ENCODE data around the gene NAP1L5.

Gene NAP1L5

GRCh38 chr4:88697588-88698329, at the start of gene NAP1L5:
Gene NAP1L5, minus strand, starts transcription at chr4:88697829. Its CDS starts 75 bp downstream, at chr4:88697754.
- no peak for DNase-seq

DNA sequence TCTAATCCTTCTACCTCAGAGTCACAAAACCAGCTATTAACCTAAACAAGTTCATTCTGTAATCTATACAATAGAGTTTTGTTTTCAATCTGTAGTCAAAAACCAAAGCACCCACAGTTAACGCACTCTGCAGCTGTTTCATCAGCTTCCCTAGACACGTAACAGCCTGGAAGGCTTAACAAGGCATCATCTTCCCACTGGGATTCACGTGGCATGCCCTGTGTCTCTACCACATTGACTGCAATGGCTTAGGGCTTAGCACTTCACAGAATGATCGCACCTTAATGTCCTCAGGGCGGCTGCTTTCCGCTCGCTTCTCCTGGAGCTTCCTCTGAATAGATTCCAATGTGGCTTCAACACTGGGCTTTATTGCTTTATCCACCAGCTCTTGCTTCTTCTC, 49.7 kb upstream of the NAP1L5 start:
- DNase-seq, result no peak

GRCh38 chr4:88746206-88746605, 48.6 kb upstream of the NAP1L5 start:
- no peak for DNase-seq

DNA sequence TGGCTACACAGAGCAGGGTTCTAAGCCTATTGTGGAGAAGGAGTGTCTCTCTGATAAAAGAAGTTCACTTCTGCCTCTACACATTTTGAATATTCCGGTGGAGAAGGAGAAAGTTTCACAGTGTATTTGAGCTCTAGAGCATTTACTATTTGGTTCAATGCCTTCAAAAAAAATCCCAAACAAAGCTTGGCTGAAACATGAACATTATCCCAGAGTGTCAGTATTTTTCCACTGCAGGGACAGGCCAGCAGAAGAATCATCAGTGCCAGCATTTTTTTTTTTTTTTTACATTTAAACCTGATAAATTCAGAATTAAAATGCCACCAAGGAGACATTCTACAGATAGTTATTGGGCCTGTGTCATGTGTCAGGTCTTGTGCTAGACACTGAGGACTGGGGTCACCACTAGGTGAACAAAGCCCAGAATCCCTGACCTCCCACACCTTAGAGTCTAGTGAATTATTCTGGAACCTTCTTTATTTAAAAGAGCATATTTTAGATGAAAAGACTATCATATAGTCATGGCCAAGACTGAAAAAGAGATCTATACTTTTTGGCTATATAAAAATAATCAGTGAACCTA, 48.0 kb upstream of the NAP1L5 start:
- no peak for DNase-seq

- no peak for DNase-seq
These were observed 47.5 kb upstream of the NAP1L5 start for GRCh38 chr4:88745175-88745574.

GRCh38 chr4:88744609-88745008, 47.0 kb upstream of the NAP1L5 start:
- DNase-seq, result no peak

DNA sequence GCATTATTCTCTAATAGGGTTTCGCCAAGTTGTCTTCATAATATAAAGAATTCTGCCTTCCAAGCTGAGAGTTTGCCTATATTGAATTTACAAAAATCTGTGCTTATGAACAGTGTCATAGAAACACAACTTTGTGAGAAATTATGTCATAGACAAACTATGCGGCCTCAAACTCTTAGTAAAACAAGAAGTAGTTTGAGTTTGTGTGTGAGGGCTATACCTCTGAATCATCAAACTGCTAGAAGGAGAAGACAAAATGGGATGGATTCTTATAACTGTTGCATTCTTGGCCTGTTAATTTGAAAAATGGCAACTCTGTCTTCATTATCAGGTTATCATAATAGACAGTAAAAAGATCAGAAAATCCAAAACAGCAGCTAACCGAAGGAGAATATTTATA, 46.1 kb upstream of the NAP1L5 start:
- DNase-seq, result no peak

DNA sequence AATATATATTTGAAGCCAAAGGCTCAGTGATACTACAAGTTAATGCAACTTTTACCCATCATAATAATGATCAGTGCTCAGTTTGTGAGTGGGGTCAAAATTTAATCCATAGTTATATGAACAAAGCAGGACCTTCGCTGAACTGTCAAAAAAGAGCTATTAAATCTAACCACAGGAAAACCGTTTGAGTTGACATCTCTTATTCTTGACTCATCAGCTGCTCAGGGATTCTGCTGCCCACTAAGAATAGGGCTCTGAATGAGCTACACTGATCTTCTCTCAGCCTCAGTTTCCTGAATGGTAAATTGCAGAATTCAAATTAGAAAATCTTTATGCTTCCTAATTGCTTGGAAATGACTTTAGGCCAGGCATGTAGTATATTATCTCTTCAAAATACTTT, 44.9 kb upstream of the NAP1L5 start:
- no peak for DNase-seq

DNA sequence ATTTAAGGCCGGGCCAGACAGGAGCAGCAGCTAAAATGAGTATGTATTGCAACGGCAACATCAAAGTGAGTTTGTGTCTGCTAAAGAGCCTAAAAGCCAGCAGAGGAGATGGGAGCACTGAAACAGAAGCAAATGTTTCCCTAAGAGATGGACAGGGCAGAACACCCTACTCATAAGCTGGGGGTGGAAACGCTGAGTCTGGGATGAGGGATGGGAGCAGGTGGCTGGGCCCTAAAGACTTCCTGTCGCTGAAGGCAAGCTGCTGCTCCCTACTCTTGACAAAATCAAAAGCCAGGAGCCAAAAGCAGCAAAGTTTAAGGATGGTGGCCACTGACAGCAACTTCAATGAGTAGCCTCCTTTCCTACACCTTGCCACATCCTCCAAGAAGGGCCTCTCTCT, 40.6 kb upstream of the NAP1L5 start:
- DNase-seq, result peak; percentile 67

GRCh38 chr4:88737307-88737941, 39.8 kb upstream of the NAP1L5 start:
- peak; percentile 86 for DNase-seq

DNA sequence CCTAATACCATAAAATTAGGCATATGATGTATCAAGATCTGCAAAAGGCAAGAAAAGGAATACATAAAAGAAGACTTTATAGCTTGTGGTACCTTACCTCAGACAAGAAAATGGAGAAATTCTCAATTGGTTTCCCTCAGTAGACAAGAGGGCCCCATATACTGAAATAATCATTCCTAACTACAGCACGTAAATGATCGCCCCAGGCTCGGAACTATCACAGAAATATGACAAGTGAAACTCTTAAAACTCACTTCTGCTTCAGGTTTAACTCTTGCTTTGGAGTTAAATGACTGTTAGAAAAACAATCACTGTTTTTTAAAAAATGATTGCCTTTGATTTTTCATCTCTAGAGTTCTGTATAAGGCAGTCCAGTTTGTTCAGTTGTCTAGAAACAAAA, 38.6 kb upstream of the NAP1L5 start:
- no peak for DNase-seq

DNA sequence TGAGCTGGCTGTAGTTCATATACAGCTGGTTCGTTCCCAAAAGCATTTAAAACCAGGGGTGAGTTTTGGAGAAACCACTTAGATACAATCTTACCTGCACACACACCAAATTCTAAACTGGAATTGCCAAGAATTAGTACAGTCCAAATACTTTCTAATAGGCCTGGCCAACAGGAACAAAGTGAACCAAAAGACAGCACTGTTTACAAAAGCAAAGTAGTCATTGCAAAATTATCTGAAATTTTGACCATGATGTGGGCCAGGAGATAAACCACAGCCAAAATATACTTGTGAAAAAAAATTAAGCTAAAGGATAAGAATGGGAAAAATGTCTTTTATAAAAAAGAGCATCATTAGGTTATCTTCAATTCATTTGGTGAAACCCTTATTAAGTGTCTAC, 37.9 kb upstream of the NAP1L5 start:
- no peak for DNase-seq

DNA sequence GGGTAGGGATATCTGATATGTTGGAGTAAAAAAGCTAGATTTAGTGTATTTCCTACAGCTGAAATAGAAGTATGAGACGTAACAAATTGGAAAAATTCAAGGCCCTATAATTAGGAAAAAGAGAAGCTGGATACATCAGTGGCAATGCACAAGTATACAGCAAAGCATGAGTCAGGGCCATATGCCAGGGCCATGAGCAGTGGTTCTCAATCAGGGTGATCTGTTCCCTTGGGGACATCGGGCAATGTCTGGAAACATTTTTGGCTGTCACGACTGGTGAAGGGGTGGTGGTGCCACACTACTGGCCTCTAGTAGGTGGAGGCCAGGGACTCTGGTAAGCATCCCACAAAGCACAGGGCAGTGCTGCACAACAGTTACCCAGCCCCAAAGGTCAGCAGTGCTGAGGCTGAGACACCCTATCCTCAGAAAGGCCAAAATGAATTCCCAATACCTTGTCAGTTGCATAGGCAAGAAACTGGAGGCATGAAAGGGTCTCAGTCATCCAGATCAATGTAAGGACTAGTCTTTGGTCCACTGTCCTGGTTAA, 36.8 kb upstream of the NAP1L5 start:
- no peak for DNase-seq

GRCh38 chr4:88732714-88733368, 35.2 kb upstream of the NAP1L5 start:
- DNase-seq, result no peak

GRCh38 chr4:88731381-88731780, 33.8 kb upstream of the NAP1L5 start:
- DNase-seq, result no peak

DNA sequence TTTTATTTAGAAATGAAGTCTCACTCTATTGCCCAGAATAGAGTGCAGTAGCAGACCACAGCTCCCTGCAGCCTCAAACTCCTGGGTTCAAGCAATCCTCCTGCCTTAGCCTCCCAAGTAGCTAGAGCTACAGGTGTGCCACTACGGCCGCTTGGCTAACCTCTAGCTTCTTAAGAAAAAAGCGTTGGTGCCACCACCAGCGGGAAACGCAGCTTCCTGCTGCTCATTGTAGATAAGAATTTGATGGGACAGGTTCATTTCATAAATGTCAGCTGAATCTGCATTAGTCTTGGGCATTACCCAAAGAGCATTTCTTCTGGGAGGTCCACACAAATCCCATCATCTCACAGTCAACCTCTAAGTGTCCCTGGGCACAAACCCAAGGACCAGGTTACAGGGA, 33.2 kb upstream of the NAP1L5 start:
- no peak for DNase-seq

GRCh38 chr4:88729146-88729760, 31.6 kb upstream of the NAP1L5 start:
- no peak for DNase-seq

DNA sequence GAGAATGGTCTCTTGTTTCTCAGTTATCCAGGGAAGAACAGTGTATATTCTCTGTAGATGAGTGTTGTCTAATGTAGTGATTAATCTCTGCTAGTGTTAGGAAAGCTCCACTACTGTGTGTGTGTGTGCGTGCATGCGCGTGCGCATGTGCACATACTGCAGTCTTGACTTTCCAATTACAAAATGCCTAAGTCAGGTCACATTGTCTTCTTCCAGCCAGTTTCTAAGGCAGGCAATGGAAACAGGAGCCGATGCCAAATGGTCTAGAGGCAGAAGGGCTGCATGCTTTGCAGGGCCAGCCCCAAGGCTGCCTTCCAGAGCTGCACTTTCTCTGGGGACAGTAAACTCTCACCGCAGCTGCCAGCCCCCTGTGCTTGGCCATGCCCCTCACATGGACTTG, 30.5 kb upstream of the NAP1L5 start:
- no peak for DNase-seq

DNA sequence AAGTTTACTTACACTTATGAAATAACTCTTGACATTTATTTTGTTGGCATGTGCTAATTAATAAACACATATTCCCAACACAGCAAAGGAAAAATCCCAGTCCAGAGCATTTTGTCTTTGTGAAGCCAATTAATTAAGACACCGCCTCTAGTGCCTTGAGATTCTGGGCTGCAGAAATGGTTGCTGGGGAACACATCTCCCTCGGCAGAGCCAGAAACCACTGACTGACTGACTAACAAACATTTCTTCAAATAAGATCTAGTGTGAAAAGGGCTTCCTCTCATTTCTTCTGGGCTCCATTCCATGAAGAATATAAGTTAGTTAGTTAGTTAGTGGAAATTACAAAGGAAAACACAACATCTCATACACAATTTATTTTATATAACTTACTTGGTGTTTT, 28.4 kb upstream of the NAP1L5 start:
- no peak for DNase-seq

GRCh38 chr4:88725143-88725542, 27.5 kb upstream of the NAP1L5 start:
- no peak for DNase-seq

GRCh38 chr4:88724406-88724805, 26.8 kb upstream of the NAP1L5 start:
- no peak for DNase-seq

DNA sequence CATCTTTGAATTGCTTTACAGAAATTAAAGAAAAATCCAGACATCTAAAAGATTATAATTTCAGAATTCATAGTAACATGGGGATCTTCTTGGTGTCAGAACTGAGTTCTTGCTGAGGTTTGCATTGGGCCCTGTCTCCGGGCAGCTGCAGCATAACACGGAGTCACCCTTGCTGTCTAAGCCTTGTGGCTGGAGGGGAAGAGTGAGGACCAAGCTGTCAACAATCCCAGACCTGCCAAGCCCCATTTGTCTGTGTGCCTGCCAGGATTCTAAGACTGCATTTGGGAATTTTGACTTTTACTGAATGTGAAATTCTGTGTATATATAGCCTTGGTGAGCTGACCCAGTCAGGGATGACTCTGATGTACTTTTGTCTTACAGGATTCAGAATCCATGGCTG, 25.2 kb upstream of the NAP1L5 start:
- no peak for DNase-seq

DNA sequence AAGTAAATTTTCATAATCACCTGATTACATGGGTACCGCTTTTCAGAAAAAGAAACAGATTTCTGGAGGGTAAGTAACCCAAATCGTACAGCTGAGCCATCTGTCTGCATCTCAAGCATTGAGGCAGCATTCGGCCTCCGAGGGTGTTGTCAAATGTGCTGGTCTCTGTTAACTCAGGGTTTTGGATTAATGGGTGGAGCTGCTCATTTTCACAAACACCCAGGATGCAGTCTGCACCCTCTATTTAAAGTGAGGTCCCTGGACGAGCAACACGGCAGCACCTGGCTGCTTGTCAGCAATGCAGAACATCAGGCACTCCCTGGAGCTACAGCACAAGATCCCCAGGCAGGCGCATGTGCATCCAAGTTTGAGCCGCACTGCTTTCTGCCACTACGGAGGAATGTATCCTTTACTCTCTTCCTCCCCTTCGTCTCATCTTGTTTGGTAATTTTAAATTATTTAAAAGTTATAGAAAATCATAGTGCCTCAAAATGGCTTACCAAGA, 24.7 kb upstream of the NAP1L5 start:
- DNase-seq, result no peak
